GM21786 (cell line): Measurements from ENCODE around the gene CXCR6.

Source experiments
- ATAC-seq: cut with Tn5 transposase; IDR thresholded peaks from one replicate; pipeline ENCODE4 v1.9.1; 2021; ENCODE audit not compliant: unreplicated experiment

CXCR6 gene

DNA sequence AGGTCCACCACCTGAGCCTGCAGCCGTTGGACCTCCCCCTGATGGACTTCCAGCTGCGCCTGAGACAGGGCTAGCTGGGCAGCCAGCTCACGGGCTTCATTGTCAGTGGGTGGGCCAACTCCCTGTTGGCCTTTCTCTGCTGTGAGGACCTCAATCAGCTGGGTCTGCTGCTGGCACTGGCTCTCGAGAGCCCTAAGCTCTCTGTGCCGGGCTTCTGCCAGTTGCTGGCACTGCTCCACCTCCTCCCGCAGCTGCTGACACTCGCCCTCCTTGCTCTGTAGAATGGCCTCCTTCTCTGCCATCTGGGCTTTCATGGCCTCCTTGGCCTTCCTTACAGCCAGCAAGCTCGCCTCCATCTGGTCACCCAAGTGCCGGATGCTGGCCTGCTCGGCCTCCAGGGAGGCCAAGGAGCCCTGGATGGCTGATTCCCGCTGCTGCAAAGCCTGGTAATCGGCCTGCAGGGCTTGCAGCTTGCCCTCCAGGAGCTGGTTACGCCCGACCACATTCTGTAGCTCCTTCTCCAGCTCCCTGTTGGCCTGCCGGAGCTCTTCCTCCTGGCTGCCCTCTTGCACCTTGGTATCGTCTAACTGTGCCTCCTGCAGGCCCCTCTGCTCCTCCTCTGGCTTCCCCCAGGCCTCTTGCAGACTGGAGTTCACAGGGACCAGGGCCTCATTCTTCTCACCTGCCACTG, 23.8 kb downstream of the CXCR6 start:
- ATAC-seq, result no peak

GRCh38 chr3:45967724-45968123, 24.5 kb downstream of the CXCR6 start:
- no peak for ATAC-seq

DNA sequence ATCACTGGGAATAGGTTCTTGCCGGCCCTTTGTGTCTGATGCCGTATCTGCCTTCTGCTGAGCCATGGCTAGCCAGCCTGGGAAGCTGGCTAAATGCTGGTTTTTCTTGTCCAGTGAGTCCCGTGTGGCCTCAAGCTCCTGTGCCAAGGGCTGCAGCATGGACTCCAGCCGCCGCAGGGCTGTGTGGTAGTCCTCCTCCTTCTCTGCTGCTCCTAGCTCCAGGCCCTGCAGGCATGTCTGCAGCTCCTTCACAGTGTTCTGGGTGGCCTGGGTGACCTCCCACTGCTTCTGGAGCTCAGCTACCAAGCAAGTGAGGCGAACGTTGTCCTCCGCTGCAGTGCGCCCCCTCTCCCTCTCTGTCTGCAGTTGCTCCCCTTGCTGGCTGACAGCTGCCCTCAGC, 24.9 kb downstream of the CXCR6 start:
- no peak for ATAC-seq

GRCh38 chr3:45968706-45969105, 25.4 kb downstream of the CXCR6 start:
- ATAC-seq, result no peak

GRCh38 chr3:45969116-45969515, 25.9 kb downstream of the CXCR6 start:
- no peak for ATAC-seq

DNA sequence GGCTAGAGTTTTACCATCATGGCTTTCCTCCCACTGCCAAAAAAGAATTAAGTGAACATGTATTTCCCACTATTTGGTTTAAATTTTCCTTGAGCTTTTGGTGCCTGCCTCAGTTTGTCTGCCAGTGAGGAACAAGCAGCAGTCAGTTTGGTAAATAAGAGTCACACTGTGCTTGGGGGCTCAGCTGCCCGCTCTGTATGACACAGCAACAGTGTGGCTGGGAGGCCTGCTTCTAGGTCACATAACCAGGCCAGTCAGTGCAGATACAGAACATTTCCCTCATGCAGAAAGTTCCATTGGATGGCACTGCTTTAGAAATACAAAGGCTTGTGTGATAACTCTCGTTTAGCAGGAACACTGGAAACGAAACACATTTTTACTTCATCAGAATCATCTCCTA, 26.7 kb downstream of the CXCR6 start:
- ATAC-seq, result no peak

GRCh38 chr3:45972534-45973402, 29.5 kb downstream of the CXCR6 start:
- ATAC-seq, result no peak

DNA sequence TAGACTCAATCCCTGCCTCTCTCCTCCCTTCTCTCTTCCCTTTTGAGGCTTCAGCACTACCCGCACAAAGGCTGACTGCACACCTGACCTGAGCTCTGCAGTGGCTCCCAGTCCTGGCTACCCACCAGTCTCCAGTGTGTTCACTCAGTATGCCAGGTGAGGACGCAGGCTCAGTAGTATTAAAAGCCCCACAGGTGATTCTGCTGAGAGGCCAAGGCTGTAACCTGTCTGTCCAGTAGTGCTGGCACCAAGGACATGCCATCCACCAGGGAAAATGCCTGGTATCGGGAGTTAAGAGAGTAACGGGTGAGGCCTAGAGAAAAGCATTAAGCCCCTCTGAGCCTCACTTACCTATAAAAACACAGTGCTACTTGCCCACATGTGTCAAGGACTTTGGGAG, 31.4 kb downstream of the CXCR6 start:
- ATAC-seq, result no peak

DNA sequence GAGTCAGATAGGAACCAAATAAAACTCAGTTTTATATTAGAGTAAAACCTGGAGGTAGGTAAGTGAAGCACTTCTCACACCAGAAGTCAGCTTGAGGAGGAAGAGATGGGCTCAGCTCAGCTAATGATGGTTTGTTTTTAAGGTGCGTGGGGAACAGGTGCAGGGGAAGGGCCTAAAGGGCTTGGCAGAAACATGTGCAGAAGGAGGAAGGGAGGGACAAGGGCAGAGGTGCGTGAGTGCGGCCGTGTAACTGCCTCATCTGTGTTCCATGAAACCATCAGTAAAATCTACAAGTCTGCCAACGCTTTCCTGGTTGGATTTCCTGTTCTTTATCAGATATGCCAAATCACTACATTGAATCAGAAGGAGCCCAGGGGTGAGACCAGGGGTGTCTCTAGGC, 32.4 kb downstream of the CXCR6 start:
- no peak for ATAC-seq

DNA sequence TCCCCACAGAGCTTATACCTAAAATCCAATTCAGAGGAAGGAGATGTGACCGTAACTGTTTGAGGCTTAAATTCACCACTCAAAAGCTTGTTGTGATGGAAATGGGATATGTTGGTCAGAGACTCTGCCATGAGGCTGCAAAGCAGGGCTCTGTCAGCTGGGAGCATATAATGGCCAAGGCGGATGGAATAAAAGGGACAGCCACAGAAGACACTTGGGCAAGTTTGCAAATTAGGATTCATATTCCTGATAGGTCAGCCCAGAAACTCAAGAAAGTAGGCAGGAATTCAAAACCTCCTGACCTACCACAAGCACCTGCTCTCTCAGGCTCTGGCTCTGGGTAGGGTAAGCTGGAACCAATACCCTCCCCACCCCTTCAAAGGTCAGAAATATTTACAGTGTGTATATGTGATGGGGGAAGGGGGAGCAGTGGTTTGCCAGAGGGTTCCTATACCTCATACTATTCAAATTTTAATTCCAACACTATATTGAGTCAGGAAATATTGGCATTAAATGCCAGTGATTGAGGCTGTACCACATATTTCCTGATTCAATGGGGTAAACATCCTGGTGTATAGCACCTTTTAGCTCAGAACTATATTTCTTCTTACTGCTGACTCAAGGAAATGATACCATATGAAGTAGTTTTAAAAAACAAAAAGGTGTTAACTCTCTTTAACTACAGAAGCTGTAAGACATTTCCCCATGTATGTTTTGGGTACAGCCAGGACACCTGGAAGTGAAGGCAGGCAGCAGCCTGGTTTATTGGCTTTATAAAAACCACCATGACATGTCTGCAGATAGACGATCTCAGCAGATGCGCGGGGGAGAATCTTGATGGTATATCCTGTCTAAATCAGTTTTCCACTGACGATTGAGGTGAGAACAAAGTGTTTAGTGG, 33.2 kb downstream of the CXCR6 start:
- ATAC-seq, result no peak

DNA sequence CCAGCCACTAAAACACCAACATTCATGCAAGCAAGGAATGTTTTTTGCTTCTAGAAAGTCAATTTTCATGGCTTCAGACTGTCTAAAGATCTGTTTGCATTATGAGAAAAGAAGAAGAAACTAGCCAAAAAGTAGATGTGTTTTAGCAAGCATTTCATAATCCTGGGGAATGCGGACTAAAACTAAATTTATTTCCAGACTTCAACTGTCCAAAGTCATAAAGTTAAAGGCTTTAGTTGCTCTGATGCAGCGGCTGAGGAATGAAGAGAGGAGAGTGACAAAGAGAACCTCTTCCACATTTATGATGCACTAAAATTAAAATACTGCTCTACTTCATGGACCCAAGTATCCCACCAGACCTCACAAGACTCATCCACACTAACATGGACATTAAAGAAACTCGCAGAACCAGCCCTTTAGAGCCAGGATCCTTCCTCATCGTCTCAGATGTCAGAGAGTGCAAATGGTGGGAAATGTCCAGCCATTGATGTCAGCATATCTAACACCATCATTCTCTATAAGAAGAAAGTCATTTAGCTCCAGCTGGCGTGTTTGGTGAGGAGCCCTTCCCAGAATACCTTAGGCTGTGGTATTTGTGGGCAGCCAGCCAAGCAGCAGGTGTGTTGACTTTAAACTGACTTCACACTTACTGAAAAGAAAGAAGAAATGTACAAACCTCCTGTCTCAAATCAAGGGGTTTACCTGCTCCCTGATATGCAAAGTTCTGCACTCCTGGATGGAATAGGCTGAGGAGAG, 34.9 kb downstream of the CXCR6 start:
- no peak for ATAC-seq

DNA sequence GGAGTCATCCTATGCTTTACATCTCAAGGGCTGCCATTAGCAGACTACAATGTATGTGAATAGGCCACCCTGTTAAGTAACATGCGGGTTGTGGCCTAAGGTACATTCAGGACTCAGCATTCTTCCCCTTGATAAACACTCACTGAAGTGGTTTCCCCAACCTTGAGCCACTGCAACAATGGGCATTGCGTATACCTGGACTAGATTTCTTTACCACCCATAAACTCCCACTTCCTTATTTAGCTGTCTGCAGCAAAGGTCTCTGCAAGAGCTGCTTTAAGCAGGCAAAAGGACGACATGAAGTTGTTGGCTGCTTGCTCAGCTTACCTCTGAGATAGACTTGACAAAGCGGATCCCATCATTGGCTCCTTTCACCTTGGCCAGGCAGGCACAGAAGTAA, 36.1 kb downstream of the CXCR6 start:
- ATAC-seq, result no peak

- ATAC-seq, result no peak
Observed at GRCh38 chr3:45980229-45980813, 37.1 kb downstream of the CXCR6 start.

- ATAC-seq, result no peak
Observed at GRCh38 chr3:45980819-45981218, 37.6 kb downstream of the CXCR6 start.

- no peak for ATAC-seq
Observed at GRCh38 chr3:45981346-45982074, 38.2 kb downstream of the CXCR6 start.

DNA sequence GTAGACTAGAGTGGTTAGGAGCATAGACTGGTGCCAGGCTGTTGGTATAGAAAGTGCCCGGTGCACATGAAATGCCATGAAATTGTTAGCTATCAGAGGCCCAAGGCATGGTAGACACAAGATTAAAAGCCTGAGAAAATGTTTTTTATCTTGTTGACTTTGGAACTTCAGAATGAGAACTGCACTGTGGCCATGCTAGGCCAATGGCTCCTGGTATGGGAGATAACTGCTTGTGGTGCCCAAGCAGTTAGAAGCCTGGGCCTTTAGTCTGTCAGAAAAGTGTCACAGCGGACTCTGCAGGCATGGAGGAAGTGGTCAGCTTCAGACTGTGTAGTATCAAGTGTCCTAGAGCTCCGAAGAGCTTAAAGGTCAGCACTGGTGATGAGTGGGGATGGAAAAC, 40.5 kb downstream of the CXCR6 start:
- ATAC-seq, result no peak

DNA sequence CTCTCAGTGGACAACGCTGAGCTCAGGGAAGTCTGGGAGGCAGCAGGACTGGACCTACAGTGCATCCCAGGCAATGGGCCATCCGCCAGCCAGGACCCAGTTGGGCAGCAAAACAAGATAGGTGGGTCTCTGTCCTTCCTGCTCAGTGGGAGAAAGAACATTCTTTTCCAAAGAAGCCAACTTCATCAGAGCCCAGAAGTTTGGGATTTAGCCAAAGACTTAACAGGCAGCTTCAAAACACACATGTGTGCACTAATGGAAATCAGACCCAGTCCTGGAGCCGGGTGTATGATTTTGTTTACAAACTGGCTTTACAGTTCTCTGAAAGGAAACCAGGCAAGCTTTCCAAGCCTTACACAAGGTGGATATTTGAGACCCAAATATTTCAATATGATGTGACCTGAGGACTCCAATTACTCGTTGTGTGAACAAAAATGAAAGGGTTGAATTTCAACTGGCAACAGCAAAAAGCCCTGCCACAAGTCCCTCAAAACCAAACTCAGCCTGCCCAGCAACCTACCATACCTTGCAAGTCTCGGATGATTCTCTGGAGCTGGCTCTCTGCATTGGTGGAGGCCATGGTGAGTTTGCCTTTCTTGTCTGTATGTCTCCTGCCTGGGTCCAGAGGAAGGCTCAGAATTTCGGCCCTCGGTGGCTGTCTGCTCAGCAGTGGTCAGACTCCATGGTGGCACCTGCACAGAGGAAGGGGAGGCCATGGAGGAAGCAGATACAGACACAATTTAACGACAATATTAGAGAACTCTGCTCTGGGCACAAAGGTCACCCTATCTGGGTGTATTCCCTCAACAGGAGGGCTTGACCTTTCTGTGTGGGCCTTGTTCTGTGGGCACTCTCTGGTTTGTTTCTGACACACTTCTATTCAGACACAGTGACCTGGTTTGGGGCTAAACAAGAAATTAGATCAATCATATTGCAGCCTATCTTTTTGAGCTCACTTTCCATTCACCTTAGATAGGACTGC, 41.4 kb downstream of the CXCR6 start:
- ATAC-seq, result no peak

DNA sequence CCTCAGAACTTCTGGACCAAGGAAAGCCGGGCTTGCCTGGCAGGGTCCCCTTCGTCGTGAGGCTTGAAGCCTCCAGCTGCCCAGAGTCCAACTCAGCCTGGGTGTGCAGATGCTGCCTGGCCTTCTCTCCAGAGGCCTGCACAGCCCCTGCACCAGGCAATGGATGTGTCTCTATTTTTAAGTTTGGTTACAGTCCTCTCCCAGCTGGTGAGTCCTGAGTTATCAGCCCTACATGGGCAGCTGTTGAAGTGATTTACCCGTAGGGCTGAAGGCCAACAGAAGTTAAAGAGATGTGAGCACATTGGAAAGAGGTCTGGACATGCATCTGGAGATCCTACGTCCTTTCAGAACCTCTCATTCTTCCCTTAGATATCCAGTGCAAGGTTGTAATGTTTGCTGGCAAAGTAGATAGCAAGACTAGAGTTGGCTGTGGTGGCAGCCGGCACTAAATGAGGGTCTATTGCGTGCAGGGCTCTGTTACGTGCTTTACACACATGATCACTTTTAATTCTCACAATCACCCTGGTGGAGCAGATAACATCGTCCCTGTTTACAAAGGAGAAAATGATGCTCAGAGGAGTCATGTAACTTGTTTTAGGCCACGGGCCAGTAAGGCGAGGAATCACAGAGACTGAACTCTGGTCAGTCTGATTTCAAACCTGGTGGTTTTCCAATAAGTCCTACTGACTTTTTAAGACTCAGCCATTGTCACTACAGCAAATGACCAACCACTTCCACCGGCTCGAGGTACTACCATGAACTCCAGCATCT, 42.5 kb downstream of the CXCR6 start:
- ATAC-seq, result no peak
